Hematopoietic multipotent progenitor cell (in vitro differentiated cells): Measurements from ENCODE around the gene PEX14. TPM values are rescaled to one million over a fixed set of nuclear protein-coding genes. Genes with fewer than 3 reads are reported as not detected.
"Not testable (repeated sequence)": the region's sequence is repeated elsewhere in the genome, so short reads cannot be mapped to it uniquely, and the experiment has no call there.

Experiments
- DNase-seq, 3 donors: peaks; one replicate each; pipeline ENCODE4 v3.0.0-alpha.2; 2011 to 2015; ENCODE audit warnings: low read depth in 2 of 3, low spot score in 2 of 3
- total RNA-seq: library from RNA; depleted of rRNA; stranded (reverse); fragments of >200 nt; gene quantifications from one replicate; pipeline ENCODE4 v1.2.3, GENCODE V29; 2012

PEX14 gene
- total RNA-seq, 1 donor: 22.6 TPM

GRCh38 chr1:10494418-10494753, 19.6 kb downstream of the PEX14 start:
- DNase-seq: no peak

- peak; percentile 61 to 85 (median 69) for DNase-seq
Measured at GRCh38 chr1:10494754-10495474, 20.2 kb downstream of the PEX14 start.

- DNase-seq: no peak
Measured at GRCh38 chr1:10495475-10495817, 20.7 kb downstream of the PEX14 start.

- no peak for DNase-seq
Measured at GRCh38 chr1:10495952-10496351, 21.2 kb downstream of the PEX14 start.

GRCh38 chr1:10497109-10497508, 22.4 kb downstream of the PEX14 start:
- no peak for DNase-seq

GRCh38 chr1:10498231-10498630, 23.5 kb downstream of the PEX14 start:
- DNase-seq: no peak

- no peak for DNase-seq
Measured at GRCh38 chr1:10502206-10502605, 27.5 kb downstream of the PEX14 start.

GRCh38 chr1:10504249-10504648, 29.5 kb downstream of the PEX14 start:
- no peak for DNase-seq

GRCh38 chr1:10506046-10506676, 31.4 kb downstream of the PEX14 start:
- DNase-seq: not testable (repeated sequence)

GRCh38 chr1:10506677-10507047, 31.9 kb downstream of the PEX14 start:
- DNase-seq: no peak

GRCh38 chr1:10507111-10507879, 32.5 kb downstream of the PEX14 start:
- DNase-seq: peak in 2 of 3 donors; percentile 57 to 68

- DNase-seq: no peak
Measured at GRCh38 chr1:10508511-10508951, 33.8 kb downstream of the PEX14 start.

GRCh38 chr1:10509809-10510509, 35.2 kb downstream of the PEX14 start:
- DNase-seq: no peak

GRCh38 chr1:10510520-10511493, 36.1 kb downstream of the PEX14 start:
- DNase-seq: peak; percentile 36 to 88 (median 87)

- no peak for DNase-seq
Measured at GRCh38 chr1:10511494-10511885, 36.7 kb downstream of the PEX14 start.

- no peak for DNase-seq
Measured at GRCh38 chr1:10513199-10513598, 38.4 kb downstream of the PEX14 start.

GRCh38 chr1:10514490-10515235, 39.9 kb downstream of the PEX14 start:
- peak in 2 of 3 donors; percentile 38 to 55 for DNase-seq

- peak in 2 of 3 donors; percentile 33 to 59 for DNase-seq
Measured at GRCh38 chr1:10515301-10515975, 40.7 kb downstream of the PEX14 start.
